Islet of Langerhans (tissue), 1 donor: ENCODE measurements around the gene SYT7.

Experiments
- FAIRE-seq: peaks from one replicate; lab custom pipeline; 2011; peaks lifted over from hg19 to GRCh38; lab: Jason Lieb, UNC

The SYT7 gene

GRCh38 chr11:61607920-61608599 lies 27.2 kb upstream of the SYT7 start:
- FAIRE-seq = no peak

GRCh38 chr11:61607426-61607825 lies 26.6 kb upstream of the SYT7 start:
- FAIRE-seq = no peak

DNA sequence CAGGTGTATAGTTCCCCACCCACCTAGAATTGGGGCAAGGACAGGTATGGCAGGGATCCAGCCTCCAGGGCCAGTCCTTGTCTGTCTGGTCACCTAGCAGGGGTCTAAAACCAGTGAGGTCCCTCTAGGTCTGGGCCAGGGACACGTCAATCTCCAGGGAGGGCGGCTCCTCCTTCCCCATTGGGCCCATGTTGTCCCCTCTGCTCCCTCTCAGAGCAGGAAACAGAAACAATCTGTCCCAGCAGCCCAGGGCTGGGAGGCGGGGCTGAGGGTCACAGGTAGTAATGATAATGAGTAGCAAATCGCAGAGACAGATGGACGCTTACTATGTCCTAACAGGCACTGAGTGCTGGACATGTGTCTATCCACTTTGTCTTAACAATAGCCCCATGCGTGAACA lies 22.8 kb upstream of the SYT7 start:
- no peak for FAIRE-seq

DNA sequence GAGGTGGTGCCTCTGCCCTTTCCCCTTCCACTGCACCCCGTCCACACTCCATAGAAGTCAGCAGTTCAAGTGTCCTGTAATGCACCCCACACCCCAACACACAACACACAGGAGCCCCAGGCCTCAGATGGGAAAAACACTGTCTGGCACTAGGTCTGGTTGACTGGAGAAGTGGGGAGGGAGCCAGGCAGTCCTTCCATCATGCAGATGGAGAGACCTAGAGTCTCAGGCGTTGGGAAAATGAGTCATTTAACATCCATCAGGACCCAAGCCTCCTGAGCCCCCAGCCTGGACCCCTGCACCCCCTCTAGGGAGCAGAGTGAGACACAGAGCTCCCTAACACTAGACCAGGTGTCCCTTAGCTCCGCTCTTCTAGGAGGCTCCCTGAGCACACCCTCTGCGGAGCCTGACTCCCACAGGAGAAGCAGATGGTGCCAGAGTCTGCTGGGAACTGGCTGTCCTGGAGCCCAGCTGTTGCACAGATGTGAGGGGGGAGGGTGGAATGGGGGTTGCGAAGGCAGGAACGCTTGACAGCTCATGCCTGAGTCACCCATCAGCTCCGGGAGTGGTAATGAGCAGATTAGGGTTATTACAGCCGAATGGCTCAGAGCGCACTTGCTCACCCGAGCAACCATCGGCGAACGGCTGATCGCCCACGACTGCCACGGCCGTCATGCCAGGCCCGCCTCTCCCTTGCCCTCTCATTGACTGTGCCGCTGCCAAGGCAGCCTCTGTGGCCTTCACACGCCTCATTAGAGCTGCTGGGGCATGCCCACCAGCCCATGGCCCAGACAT lies 22.1 kb upstream of the SYT7 start:
- peak; percentile 75 for FAIRE-seq

- FAIRE-seq = peak; percentile 49
Observed at GRCh38 chr11:61601512-61601911, 20.6 kb upstream of the SYT7 start.

- FAIRE-seq = no peak
Observed at GRCh38 chr11:61599968-61600710, 19.3 kb upstream of the SYT7 start.

- no peak for FAIRE-seq
Observed at GRCh38 chr11:61598886-61599868, 18.3 kb upstream of the SYT7 start.

GRCh38 chr11:61598374-61598773 lies 17.5 kb upstream of the SYT7 start:
- FAIRE-seq = no peak

GRCh38 chr11:61596990-61597389 lies 16.1 kb upstream of the SYT7 start:
- FAIRE-seq = no peak

GRCh38 chr11:61596542-61596941 lies 15.7 kb upstream of the SYT7 start:
- no peak for FAIRE-seq

GRCh38 chr11:61594907-61595257 lies 14.0 kb upstream of the SYT7 start:
- FAIRE-seq = no peak

DNA sequence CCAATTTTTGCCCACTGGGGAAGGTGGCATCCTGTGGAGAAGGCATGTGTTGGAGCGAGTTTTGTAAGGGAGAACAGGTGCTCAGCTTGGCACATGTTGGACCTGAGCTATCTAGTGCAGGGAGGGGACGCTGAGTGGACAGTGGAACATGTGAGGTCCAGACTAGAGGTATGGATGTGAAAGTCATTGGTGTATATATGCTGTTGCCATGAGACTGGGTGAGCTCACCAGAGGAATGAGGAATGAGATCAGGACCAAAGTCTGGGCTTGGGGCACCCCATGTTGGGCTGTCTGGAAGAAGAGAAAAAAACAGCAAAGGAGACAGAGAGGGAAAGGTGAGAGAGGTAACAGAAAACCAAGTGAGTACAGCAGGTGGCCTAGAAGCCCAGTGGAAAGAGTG lies 12.3 kb upstream of the SYT7 start:
- FAIRE-seq = no peak

- FAIRE-seq = no peak
Observed at GRCh38 chr11:61592176-61592575, 11.3 kb upstream of the SYT7 start.

DNA sequence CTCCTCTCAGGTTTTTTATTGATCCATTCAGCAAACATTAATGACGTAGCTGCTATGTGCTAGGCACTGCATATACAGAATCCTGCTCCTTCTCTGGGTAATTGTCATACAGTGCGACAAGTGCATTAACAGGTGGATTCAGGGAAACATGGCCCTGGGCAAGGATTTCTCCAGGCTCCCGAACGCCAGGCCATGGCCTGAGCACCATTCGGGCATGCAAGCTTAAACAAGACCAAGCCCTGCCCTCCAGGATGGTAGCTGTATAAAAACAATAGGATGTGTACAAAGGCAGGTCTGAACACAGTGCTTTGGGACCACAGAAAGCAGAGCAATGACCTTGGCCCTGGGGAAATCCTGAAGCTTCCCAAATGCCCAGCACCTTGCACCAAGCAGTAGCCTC lies 9.1 kb upstream of the SYT7 start:
- no peak for FAIRE-seq

DNA sequence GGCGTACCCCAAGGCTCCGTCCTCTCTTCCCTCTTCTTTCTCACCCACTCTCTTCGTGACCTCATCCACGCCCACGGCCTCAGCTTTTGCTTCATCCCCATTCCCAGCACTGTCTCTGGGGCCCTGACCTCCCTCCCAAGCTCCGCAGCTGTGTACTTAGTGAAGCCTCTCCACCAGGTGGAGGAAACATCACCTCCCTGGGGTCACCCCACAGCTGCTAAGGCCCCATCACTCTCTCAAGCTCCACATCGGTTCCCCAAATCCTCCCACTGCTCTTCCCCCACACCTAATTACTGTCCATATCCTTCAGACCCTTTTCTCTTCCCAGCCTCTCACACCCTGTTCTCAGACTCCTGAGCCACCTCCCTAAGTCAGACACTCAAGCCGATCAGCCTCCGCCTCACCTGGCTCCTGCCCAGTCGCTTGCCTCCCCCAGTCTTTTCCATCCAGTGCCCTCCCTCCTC lies 7.9 kb upstream of the SYT7 start:
- FAIRE-seq = no peak

GRCh38 chr11:61587951-61588727 lies 7.3 kb upstream of the SYT7 start:
- FAIRE-seq = no peak

DNA sequence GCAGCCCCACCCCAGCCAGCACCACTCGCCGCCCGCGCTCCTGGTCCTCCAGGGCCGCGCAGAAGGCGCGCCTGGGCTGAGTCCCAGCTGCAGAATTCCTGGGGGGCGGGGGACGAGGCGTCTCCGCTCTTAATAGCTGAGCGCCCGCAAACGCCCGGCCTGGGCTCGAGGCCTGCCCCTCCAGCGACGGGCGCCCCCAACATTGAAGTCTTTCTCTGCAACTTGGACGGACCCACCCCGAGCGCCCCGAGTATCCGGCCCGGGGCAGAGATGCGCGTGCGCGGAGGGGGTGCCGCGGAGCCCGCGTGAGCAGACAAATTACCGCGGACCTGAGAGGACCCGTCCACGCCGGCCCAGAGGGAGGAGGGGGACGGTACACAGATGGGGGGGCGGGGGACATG lies 6.7 kb upstream of the SYT7 start:
- no peak for FAIRE-seq

GRCh38 chr11:61586792-61587430 lies 6.0 kb upstream of the SYT7 start:
- FAIRE-seq = no peak

GRCh38 chr11:61585115-61585514 lies 4.2 kb upstream of the SYT7 start:
- peak; percentile 41 for FAIRE-seq

GRCh38 chr11:61581931-61582330 lies 1.1 kb upstream of the SYT7 start:
- no peak for FAIRE-seq
